SK-N-MC (cell line): ENCODE measurements around the gene RAMACL.

Experiments
- EZH2 ChIP-seq: fragments of 200-600 bp; sonication (generic); IDR thresholded peaks from one replicate; pipeline ENCODE4 v1.6.1; 2017; ENCODE audit warnings: antibody characterized with exemption
- FOXP2 ChIP-seq: optimal IDR thresholded peaks from 2 replicates; pipeline ENCODE3; 2011; ENCODE audit warnings: mild to moderate bottlenecking, moderate library complexity; ENCODE audit not compliant: insufficient read depth; ENCODE audit errors: extremely low read length, control extremely low read depth

- TF ChIP-seq EZH2 (no peak), FOXP2 (no peak)
Observed at GRCh38 chr6:166618866-166619761, 32.6 kb upstream of the RAMACL start.
